Kidney (tissue), 14 donors: ENCODE data around the gene TBR1. TPM values are rescaled to one million over a fixed set of nuclear protein-coding genes. Genes with fewer than 3 reads are reported as not detected.
A peak's percentile ranks its signal among the peaks of the same experiment; 100 is the strongest.

Source experiments
- DNase-seq, 5 donors: peaks; one replicate each; pipeline ENCODE4 v3.0.0-alpha.2; 2013 to 2020
- FAIRE-seq: peaks from 2 replicates; lab custom pipeline; 2012; peaks lifted over from hg19 to GRCh38; lab: Jason Lieb, UNC
- H3K27ac ChIP-seq, 2 donors: one replicate each; pipeline ENCODE4 v1.7.0; 2013; ENCODE audit warnings: low read depth in 2 of 2, low read length in 2 of 2, inconsistent platforms in 1 of 2
- H3K27me3 ChIP-seq: one replicate; pipeline ENCODE4 v1.7.1; 2013; ENCODE audit warnings: low read length, inconsistent platforms; ENCODE audit not compliant: control insufficient read depth, insufficient read depth
- H3K36me3 ChIP-seq, 3 donors: one replicate each; pipeline versions ENCODE4 v1.7.0 to v1.7.1; 2013; ENCODE audit warnings: low read length in 3 of 3, control low read depth in 1 of 3, inconsistent platforms in 1 of 3; ENCODE audit not compliant: insufficient read depth in 3 of 3, control insufficient read depth in 2 of 3
- H3K4me1 ChIP-seq, 3 donors: one replicate each; pipeline versions ENCODE4 v1.7.0 to v1.7.1; 2013; ENCODE audit warnings: low read length in 3 of 3, inconsistent platforms in 1 of 3, low read depth in 1 of 3; ENCODE audit not compliant: control insufficient read depth in 2 of 3, insufficient read depth in 2 of 3
- H3K4me3 ChIP-seq, 3 donors: one replicate each; pipeline versions ENCODE4 v1.7.0 to v1.8.1; 2013; ENCODE audit warnings: low read length in 3 of 3, control low read depth in 1 of 3, inconsistent platforms in 1 of 3
- H3K9ac ChIP-seq, 3 donors: one replicate each; pipeline versions ENCODE4 v1.7.0 to v1.7.1; 2013; ENCODE audit warnings: low read length in 3 of 3, control low read depth in 1 of 3, inconsistent platforms in 1 of 3
- H3K9me3 ChIP-seq, 3 donors: one replicate each; pipeline versions ENCODE4 v1.7.0 to v1.7.1; 2013; ENCODE audit warnings: low read length in 3 of 3, control low read depth in 1 of 3, inconsistent platforms in 1 of 3; ENCODE audit not compliant: control insufficient read depth in 2 of 3, insufficient read depth in 1 of 3
- CTCF ChIP-seq: IDR thresholded peaks from 3 replicates; pipeline ENCODE4 v1.5.1; 2012; ENCODE audit warnings: mild to moderate bottlenecking, moderate library complexity, borderline replicate concordance; ENCODE audit not compliant: insufficient read depth; ENCODE audit errors: extremely low read depth
- intact Hi-C: fragments of 100-400 bp; cut with DNase I; formaldehyde crosslinking; loops from one replicate; pipeline ENCODE4 v1.11.1; 2022
- polyA plus RNA-seq: library from polyadenylated mRNA; stranded (reverse); fragments of 350-450 nt; fragmentation: Illumina TruSeq; extraction: RNeasy Lipid Tissue Mini Kit (QIAGEN cat#74804); gene quantifications from one replicate; pipeline ENCODE4 v1.2.3, GENCODE V29; 2014; ENCODE audit warnings: low read depth, low replicate concordance; ENCODE audit not compliant: insufficient read depth
- total RNA-seq: library from RNA; stranded (reverse); fragmentation: NEBNext Ultra II Directional; extraction: Animal tissue kit (Norgen Biotek cat#: 25700); gene quantifications from one replicate; pipeline ENCODE4 v1.2.1, GENCODE V29; 2021
- donor health status: control.
- donor health status: control.
- donor health status: control.
- donor health status: control.
- donor health status: control.
- donor health status: DM: yes; HTN: yes; CAD: no.
- donor health status: Normal renal cell carcinoma (clear cell type).

Gene TBR1
- total and polyA plus RNA-seq, 2 donors from 2014 or later, result not detected

GRCh38 chr2:161420406-161421074, 4.4 kb downstream of the TBR1 start:
- peaks cover 0 to 6% (median 0%) of the 10 kb centered on the region in 3 donors for H3K4me1 ChIP-seq
- peak in 4 of 5 donors; percentile 3 to 34 (median 24) for DNase-seq

GRCh38 chr2:161421686-161422085, 5.6 kb downstream of the TBR1 start:
- Histone ChIP-seq H3K36me3 (no peaks in the 10 kb centered on the region), H3K4me1 (peaks cover 0 to 6% (median 0%) of the 10 kb centered on the region in 3 donors), H3K9me3 (no peaks in the 10 kb centered on the region), H3K27ac (no peak overlapping the region), H3K9ac (no peak overlapping the region), H3K4me3 (no peak overlapping the region), H3K27me3 (peaks cover 85% of the 10 kb centered on the region)
- FAIRE-seq, result no peak
- peak in 2 of 5 donors; percentile 3 to 21 for DNase-seq
- intact Hi-C loops, result no loop called here
- no peak for TF ChIP-seq CTCF

More at GRCh38 chr2:161420406-161421074, 4.4 kb downstream of the TBR1 start:
- no peak overlapping the region for H3K9ac ChIP-seq
- intact Hi-C loops, result no loop called here
- no peak overlapping the region for H3K4me3 ChIP-seq
- FAIRE-seq, result no peak
- no peaks in the 10 kb centered on the region for H3K36me3 ChIP-seq
- TF ChIP-seq CTCF, result no peak
- peaks cover 87% of the 10 kb centered on the region for H3K27me3 ChIP-seq
- H3K9me3 ChIP-seq, result no peaks in the 10 kb centered on the region
- H3K27ac ChIP-seq, result no peak overlapping the region

DNA sequence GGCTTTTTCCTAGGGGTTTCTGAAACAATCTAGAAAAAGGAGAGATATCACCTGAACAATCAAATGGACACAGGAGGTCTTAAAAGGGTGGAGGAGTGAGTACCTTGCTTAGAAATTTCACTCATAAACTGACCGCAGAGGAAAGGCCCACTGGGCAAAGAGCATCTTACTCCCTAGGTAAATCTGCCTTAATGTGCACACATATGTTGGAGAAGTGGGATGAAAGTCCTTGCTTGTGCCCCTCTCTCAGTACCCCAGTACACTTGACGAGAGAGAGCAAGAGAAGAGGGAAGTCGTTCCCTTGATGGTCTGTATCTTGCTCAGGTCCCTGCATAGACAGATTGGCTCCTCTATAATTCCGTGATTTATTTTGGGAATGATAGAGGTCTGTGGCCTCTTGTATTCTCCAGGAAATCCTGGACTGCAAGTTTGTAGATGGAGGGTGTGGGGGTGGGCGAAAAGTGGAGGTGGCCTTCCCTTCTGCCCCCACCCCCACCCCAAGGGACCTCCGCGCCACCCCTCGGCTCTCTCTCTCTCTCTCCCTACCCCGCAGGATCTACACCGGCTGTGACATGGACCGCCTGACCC, 6.8 kb downstream of the TBR1 start:
- no peak for TF ChIP-seq CTCF
- no peak for FAIRE-seq
- Histone ChIP-seq H3K36me3 (no peaks in the 10 kb centered on the region), H3K4me3 (no peak overlapping the region), H3K27ac (no peak overlapping the region), H3K9me3 (no peaks in the 10 kb centered on the region), H3K9ac (no peak overlapping the region), H3K4me1 (peaks cover 0 to 6% (median 0%) of the 10 kb centered on the region in 3 donors), H3K27me3 (peaks cover 80% of the 10 kb centered on the region)
- DNase-seq, result peak in 3 of 5 donors; percentile 6 to 44 (median 14)
- intact Hi-C loops, result no loop called here
